ENCODE results near the gene UNC13A. TPM values are rescaled to one million over a fixed set of nuclear protein-coding genes. Genes with fewer than 3 reads are reported as not detected.

UNC13A gene
- total and polyA plus RNA-seq, 2 donors (not counting 3 experiments of a cell fraction or from before 2014, with no cell fraction given) = 0.04 to 0.09 TPM

- Histone ChIP-seq H3K27me3 (ENCODE audit: control insufficient read depth in 2 of 2, insufficient read depth in 2 of 2, low read length in 2 of 2) (no peaks in the 10 kb centered on the region), H3K4me3 (replicated peaks in 1 of 3; ENCODE audit: insufficient read depth in 1 of 3, low read depth in 1 of 3, low read length in 3 of 3) (no peak overlapping the region), H3K36me3 (ENCODE audit: control insufficient read depth in 2 of 2, extremely low read depth in 1 of 2, insufficient read depth in 2 of 2, low read length in 2 of 2) (no peaks in the 10 kb centered on the region), H3K4me1 (ENCODE audit: control insufficient read depth, extremely low read depth, insufficient read depth, low read length) (no peaks in the 10 kb centered on the region), H3K9ac (replicated peaks; ENCODE audit: extremely low read depth, insufficient read depth, low read length) (no peak overlapping the region), H3K27ac (ENCODE audit: insufficient read depth, low read depth, low read length) (no peak overlapping the region), H3K9me3 (replicated peaks; ENCODE audit: control insufficient read depth, insufficient read depth, low read length) (no peaks in the 10 kb centered on the region), H3K79me2 (ENCODE audit: control insufficient read depth, insufficient read depth, low read length) (no peaks in the 10 kb centered on the region), H3K9me1 (replicated peaks; ENCODE audit: control insufficient read depth, extremely low read depth, insufficient read depth, low read length) (no peaks in the 10 kb centered on the region), H3K4me2 (ENCODE audit: insufficient read depth, low read length) (no peak overlapping the region), H4K20me1 (replicated peaks; ENCODE audit: control insufficient read depth, extremely low read depth, insufficient read depth, low read length) (no peaks in the 10 kb centered on the region), H2AFZ (ENCODE audit: low read depth, low read length) (no peak overlapping the region)
- ChIA-PET CTCF (interaction anchor here (0.8 to 1.6 kb wide), 4 partner anchors 9 to 163 kb away, joined by 3 to 4 read pairs (median 3); no protein-coding TSS in a partner anchor), POLR2A (interaction anchor here (0.7 kb wide), 1 partner anchor 271 kb away, joined by 6 read pairs; no protein-coding TSS in a partner anchor)
- FAIRE-seq = no peak
- intact Hi-C loops (cut with micrococcal nuclease) (no loop called here), dilution Hi-C loops (cut with MboI; ENCODE audit: extremely low pct_ligation_motif_present, low sequenced_read_pairs) (no loop called here)
- no peak for DNase-seq (ENCODE audit: low read depth, low spot score)
- no peak for TF ChIP-seq EZH2 (IDR thresholded peaks at IDR 0.05; ENCODE audit: borderline replicate concordance, low read depth, low read length, severe bottlenecking)
- no peak for TF ChIP-seq POLR2AphosphoS5 (IDR thresholded peaks at IDR 0.05; ENCODE audit: insufficient read depth, low read depth, low read length)
- no peak for TF ChIP-seq GATA2 (IDR thresholded peaks at IDR 0.05; ENCODE audit: insufficient read depth, insufficient read length, low read depth, low read length)
- no peak for TF ChIP-seq MAX (IDR thresholded peaks at IDR 0.05; ENCODE audit: insufficient read depth, insufficient read length)
- TF ChIP-seq JUN (IDR thresholded peaks at IDR 0.05; ENCODE audit: borderline replicate concordance, insufficient read depth, insufficient read length, low read depth) = no peak
- no peak for TF ChIP-seq FOS (IDR thresholded peaks at IDR 0.05; ENCODE audit: borderline replicate concordance, insufficient read depth, low read length)
- no peak for TF ChIP-seq MYC (IDR thresholded peaks at IDR 0.05; ENCODE audit: low read depth, low read length)
- TF ChIP-seq POLR2A (IDR thresholded peaks at IDR 0.05; ENCODE audit: low read depth, low read length) = no peak
- no peak for TF ChIP-seq CTCF (IDR thresholded peaks at IDR 0.05; ENCODE audit: extremely low read depth in 1 of 2, insufficient read depth in 1 of 2, low read depth in 1 of 2, low read length in 2 of 2)
- no TSS peak for BruUV-seq (replicated peaks)
These were observed 28.2 kb downstream of the UNC13A start for GRCh38 chr19:17659996-17660395.

All from endothelial cell of umbilical vein (primary cell).